ENCODE results near the gene WWP2.

Gene WWP2

DNA sequence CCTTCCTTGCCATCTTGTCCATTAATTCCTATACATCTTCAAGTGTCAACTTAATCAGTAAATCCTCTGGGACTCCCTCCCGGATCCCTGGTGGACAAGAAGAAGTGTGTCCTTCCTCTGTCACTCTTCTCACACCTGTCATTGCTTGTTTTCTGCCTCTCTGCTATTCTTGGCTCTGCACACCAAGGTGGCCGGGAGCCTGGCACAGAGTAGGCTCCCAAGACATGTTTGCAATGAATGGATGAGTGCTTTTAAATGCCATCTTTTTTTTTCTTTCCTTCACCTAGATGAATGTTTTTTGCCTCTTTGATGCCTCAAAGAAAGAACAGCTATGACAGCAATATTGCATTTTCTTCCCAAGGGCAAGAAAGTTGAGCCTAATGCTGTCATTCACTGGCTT lies 131.0 kb downstream of the WWP2 start:
- no peak for FAIRE-seq

DNA sequence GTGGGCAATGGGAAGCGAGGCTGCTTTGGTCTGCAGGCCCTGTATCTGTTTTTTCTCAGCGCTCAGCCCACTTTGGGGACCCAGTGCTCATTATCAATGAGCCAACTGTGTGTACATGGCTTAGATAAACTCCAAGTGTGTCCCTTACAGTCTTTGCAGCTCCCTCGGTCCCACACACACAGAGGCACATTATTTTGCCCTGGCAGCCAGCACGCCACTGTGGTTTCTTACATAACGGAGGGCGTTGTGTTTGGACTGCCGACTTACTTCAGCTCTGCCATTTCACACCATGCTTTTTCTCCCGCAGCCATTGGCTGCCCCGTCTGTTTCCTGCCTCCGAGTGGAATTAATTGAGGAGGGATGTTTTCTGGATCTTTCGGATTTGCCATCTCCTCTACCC lies 132.5 kb downstream of the WWP2 start:
- no peak for FAIRE-seq

- FAIRE-seq, result no peak
Measured at GRCh38 chr16:69903865-69904415, 141.8 kb downstream of the WWP2 start.

DNA sequence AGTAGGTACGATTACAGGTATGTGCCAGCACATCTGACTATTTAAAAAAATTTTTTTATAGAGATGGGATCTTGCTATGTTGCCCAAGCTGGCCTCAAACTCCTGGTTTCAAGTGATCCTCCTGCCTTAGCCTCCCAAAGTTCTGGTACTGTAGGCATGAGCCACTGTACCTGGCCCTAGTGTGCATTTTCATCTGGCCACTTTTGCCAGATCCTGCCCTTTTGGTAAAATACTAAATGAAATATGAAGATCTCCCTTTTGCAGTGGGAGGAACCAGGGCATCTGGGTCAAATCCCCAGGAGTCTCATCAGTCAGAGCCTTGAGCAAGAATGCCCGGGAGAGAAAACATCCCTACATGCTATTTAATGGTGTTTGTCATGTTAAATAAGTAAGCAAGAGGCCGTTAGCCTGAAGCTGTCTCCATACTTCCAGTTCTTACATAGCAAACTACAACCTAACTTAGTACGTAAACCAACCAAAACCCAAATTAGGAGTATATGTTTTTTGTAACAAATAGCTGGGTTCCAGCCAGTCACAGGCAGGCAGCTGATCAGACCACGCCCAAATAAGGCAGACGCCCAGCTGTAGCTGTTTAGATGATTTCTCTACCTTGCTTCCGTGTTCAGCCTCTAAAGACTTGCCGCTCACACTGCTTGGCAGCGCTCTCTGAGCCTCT lies 142.5 kb downstream of the WWP2 start:
- no peak for FAIRE-seq

- no peak for FAIRE-seq
Measured at GRCh38 chr16:69905171-69905555, 143.0 kb downstream of the WWP2 start.

- no peak for FAIRE-seq
Measured at GRCh38 chr16:69906838-69907401, 144.8 kb downstream of the WWP2 start.

DNA sequence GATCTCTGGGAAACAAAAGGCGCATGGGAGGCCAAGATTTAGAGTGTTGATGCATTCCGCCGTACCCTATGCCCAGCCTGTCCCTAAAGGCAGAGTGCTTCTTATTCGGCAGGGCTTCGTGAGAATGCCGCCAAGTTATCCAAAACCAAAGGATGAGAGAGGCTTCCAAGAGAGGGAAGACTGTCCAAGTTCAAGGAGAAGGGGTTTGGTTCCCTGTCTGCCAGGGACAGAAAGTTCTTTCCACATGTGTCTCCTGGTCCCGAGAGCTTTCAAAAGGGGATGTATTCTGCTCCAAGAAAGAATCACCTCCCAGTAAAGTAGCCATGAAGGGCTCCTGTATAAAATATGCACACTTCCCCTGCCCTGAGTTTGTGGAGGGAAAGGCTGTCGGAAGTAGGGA lies 146.9 kb downstream of the WWP2 start:
- no peak for FAIRE-seq

GRCh38 chr16:69909760-69910159 lies 147.6 kb downstream of the WWP2 start:
- FAIRE-seq, result no peak

DNA sequence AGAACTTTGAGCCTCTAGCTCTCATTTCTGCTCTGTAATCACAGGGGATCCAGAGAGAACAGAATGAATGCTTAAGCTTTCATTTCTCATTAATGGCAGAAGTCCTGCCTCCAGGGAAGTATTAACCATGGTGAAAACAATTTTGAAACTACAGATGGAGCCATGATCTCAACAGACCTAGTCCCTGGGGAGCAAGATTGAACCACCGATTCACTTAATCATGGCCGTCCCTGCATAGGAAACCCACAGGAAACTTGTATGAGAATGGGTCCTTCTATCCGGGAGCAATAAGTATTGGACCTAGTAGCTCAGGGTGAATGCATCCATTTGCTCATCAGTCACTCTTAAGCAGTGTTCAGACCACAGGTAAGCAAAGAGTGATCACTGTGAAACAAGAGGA lies 148.8 kb downstream of the WWP2 start:
- FAIRE-seq, result no peak

- FAIRE-seq, result no peak
Measured at GRCh38 chr16:69916462-69916861, 154.3 kb downstream of the WWP2 start.

- FAIRE-seq, result no peak
Measured at GRCh38 chr16:69917311-69917710, 155.2 kb downstream of the WWP2 start.

DNA sequence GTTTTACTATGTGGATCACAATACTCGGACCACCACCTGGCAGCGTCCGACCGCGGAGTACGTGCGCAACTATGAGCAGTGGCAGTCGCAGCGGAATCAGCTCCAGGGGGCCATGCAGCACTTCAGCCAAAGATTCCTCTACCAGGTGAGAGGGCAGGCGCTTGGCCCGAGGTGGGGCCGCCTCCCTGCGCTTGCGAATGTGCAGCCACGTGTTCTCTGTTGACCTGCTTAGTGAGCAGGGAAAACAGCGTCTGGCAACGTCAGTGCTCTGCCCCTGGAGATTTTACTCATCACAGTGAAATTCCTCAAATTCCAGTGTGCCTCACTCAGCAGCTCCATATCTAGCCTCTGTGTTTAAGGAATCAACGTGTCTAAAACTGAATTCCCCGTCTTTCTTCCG lies 155.6 kb downstream of the WWP2 start:
- FAIRE-seq, result peak; percentile 89

DNA sequence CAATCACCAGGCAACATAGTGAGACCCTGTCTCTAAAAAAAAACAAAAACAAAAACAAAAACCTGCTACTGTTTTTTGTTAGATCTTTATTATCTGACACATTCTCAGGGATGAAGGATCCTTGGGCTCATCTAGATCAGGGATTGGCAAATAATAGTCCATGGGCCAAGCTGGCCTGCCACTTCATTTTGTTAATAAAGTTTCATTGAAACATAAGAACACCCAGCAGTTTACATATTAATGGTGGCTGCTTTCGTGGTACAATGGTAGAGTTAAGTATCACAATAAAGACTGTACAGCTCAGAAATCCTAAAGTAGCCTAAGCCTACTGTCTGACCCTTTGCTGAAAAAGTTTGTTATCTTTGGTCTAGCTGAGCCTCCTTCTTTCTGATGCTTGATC lies 156.1 kb downstream of the WWP2 start:
- no peak for FAIRE-seq

DNA sequence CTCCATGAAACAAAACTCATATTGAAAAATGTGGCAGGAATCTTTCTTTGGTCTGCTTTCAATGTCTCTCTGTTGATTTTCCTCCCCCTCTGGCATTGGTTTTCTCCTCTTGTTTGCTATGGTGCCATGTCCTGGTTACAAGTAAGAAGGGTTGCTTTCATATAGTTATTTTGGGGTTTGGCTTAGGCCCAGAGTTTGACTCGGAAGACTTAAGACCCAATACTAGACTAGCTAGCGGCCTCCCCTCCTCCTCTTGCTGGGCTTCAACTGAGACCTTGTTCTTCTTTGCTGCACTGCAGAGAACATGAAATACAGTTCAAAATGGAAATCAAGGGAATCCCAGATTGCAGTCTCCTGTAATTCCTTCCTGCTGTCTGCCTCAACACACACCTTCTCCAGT lies 159.0 kb downstream of the WWP2 start:
- FAIRE-seq, result no peak

DNA sequence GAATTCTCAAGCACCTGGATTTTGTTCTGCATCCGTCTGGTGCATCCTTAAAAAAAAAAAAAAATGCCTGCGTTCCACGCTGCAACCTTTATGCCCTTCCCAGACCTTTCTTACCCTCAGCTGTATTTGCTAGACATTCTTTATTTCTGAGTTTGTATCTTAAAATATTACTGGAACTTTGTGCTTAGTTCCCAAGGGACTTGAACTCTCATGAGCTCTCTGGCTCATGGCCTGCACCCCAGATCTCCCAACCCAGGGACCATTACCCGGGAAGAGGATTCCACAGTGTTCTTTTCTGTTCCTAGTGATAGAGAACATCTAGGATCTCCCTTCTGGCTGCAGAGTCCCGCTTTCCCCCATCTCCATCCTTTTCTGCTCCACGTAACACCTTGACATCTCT lies 160.1 kb downstream of the WWP2 start:
- FAIRE-seq, result no peak

GRCh38 chr16:69924041-69924775 lies 162.1 kb downstream of the WWP2 start:
- no peak for FAIRE-seq

DNA sequence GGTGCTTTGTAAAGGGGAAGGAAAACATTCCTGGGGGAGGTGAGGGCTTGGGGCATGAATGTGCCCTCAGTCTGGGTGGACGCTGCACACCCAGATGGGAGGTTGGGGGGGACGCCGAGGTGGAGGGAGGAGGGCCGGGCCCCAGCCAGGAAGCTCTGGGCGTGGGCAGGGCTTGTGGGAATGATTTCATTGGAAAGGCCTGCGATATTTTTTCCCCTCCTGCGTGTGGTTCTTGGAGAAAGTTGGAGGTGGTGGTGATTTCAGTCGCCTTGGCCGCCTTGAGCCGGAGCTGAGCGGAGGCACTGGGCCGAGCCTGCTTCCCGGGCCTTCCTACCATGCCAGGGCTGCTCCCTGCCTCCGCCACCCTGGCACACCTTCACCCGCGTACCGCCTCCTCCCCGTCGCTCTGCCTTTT lies 162.7 kb downstream of the WWP2 start:
- FAIRE-seq, result no peak

- no peak for FAIRE-seq
Measured at GRCh38 chr16:69925311-69925710, 163.2 kb downstream of the WWP2 start.

- no peak for FAIRE-seq
Measured at GRCh38 chr16:69926241-69926640, 164.1 kb downstream of the WWP2 start.

DNA sequence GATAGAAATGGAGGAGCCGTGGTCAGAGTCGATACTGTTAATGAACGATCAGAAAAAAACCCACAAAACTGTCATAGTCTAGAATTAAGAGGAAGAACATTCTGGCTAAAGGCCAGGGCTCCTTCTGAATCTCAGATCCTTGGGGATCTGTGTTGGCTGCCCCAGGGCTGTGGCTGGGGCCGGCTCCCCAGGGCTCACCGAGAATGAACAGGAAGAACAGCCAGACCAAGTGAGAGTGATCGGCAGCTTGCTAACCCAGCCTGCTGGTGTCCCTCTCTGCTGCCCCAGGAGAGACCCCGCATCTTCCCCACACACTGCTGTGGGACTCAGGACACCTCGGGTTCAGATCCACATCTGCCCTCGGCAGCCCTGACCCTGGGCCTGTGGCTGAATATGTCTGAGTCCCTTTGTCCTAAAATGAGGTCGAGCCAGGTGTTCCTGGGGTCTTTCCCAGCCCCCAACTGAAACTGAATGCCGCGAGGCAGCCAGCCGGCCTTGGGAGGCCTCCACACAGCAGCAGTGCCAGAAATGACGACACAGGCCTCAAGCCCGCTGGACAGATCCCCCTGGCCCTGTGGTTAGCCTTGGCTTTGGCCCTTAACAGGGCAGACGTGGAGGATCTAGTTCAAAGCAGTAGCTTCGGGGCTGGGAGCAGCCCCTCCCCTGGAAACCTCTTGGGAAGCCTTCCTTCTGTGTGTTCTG lies 165.1 kb downstream of the WWP2 start:
- FAIRE-seq, result no peak

- no peak for FAIRE-seq
Measured at GRCh38 chr16:69928856-69929400, 166.8 kb downstream of the WWP2 start.

DNA sequence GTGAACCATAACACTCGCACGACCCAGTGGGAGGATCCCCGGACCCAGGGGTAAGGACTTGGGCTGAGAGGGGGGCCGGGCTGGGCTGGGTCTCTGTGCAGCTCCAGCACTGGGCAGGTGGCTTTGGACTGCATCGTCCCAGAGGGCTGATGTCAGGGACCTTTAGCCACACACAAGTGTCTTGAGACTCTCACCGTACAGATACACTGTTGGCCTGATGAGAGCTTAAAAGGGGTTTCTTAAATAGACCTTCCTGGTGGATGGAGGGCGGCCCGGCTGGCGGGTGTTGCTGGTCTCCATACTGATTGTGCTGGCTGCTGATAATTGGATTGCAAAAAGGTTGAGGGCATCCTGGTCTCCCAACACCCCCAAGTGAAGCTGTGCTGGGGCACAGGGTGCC lies 167.3 kb downstream of the WWP2 start:
- FAIRE-seq, result no peak

GRCh38 chr16:69930117-69930776 lies 168.1 kb downstream of the WWP2 start:
- FAIRE-seq, result no peak
